Measurements from ENCODE around the gene MAGEB4.

Gene MAGEB4

DNA sequence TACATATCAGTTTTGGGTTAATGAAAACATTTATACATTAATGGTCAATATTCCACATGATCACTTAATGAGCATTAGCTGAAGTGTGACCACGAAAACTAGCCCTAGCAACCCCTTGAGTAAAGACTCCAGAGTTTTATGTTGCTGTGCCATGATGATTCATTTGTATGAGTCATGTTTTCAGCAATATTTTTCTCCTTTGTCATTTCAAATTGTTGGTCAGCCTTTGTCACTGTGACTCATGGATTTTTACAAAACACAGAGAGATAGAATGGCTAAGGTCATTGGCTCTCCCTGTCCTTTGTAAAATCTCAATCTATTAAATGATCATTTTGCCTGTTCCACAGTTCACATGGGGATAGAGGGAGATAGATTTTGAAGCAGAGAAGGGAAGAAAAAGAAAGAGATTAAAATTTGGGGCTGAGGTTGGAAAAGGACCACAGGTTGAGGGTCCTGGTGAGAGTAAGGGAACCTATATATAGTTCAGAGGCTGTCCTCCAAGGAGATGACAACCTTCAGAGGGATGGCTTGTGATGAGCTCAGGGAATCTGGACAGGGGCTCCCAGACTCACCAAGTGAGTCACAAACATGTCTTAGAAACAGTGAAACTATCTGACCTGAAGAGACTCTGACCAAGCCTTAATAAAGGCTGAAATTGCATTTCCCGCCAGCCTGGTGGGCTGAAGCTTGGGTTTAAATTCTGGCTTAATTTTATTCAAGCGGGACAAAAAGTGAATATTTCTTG lies 41.8 kb downstream of the MAGEB4 start:
- H3K79me2 ChIP-seq (ENCODE audit: control insufficient read depth, low read length): no peaks in the 10 kb centered on the region
- no peak overlapping the region for H3K4me3 ChIP-seq (ENCODE audit: low read length)
- no peak overlapping the region for H3K4me2 ChIP-seq (ENCODE audit: low read length)
- H3K9me3 ChIP-seq (ENCODE audit: control insufficient read depth, insufficient read depth, low read length): no peaks in the 10 kb centered on the region
- H3K4me1 ChIP-seq (ENCODE audit: control insufficient read depth, low read length): no peaks in the 10 kb centered on the region
- no peaks in the 10 kb centered on the region for H3K9me2 ChIP-seq (replicated peaks; ENCODE audit: control insufficient read depth, low read length)
- H3K36me3 ChIP-seq (ENCODE audit: control insufficient read depth, low read length): no peaks in the 10 kb centered on the region
- no peaks in the 10 kb centered on the region for H3F3A ChIP-seq (ENCODE audit: control insufficient read depth, insufficient read depth)
- H3K27ac ChIP-seq (ENCODE audit: low read depth, low read length): no peak overlapping the region
- H4K20me1 ChIP-seq (ENCODE audit: control insufficient read depth, insufficient read depth, low read depth, low read length): no peaks in the 10 kb centered on the region
- TF ChIP-seq, protein P1, sequence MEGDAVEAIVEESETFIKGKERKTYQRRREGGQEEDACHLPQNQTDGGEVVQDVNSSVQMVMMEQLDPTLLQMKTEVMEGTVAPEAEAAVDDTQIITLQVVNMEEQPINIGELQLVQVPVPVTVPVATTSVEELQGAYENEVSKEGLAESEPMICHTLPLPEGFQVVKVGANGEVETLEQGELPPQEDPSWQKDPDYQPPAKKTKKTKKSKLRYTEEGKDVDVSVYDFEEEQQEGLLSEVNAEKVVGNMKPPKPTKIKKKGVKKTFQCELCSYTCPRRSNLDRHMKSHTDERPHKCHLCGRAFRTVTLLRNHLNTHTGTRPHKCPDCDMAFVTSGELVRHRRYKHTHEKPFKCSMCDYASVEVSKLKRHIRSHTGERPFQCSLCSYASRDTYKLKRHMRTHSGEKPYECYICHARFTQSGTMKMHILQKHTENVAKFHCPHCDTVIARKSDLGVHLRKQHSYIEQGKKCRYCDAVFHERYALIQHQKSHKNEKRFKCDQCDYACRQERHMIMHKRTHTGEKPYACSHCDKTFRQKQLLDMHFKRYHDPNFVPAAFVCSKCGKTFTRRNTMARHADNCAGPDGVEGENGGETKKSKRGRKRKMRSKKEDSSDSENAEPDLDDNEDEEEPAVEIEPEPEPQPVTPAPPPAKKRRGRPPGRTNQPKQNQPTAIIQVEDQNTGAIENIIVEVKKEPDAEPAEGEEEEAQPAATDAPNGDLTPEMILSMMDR (IDR thresholded peaks at IDR 0.05; ENCODE audit: low read depth, low read length, poor library complexity, severe bottlenecking): no peak
- TF ChIP-seq EZH2phosphoT487 (IDR thresholded peaks at IDR 0.05; ENCODE audit: borderline replicate concordance, low read length): no peak
- H3K27me3 ChIP-seq (ENCODE audit: control insufficient read depth, low read length): no peaks in the 10 kb centered on the region

Measured in DOHH2 (cell line).